Skeletal muscle tissue (tissue), 4 donors: ENCODE results near the gene NMD3. TPM values are rescaled to one million over a fixed set of nuclear protein-coding genes. Genes with fewer than 3 reads are reported as not detected.
"Not testable (repeated sequence)": the region's sequence is repeated elsewhere in the genome, so short reads cannot be mapped to it uniquely, and the experiment has no call there.

ENCODE experiments used
- H3K27ac ChIP-seq: one replicate; pipeline ENCODE4 v1.7.0; 2013; ENCODE audit warnings: mild to moderate bottlenecking, low read depth, low read length, inconsistent platforms
- H3K27me3 ChIP-seq, 3 donors: one replicate each; pipeline ENCODE4 v1.7.0; 2013; ENCODE audit warnings: low read length in 3 of 3; ENCODE audit not compliant: control insufficient read depth in 3 of 3, insufficient read depth in 3 of 3
- H3K36me3 ChIP-seq, 3 donors: one replicate each; pipeline ENCODE4 v1.7.0; 2013; ENCODE audit warnings: low read length in 3 of 3; ENCODE audit not compliant: control insufficient read depth in 3 of 3, insufficient read depth in 3 of 3
- H3K4me1 ChIP-seq, 3 donors: one replicate each; pipeline ENCODE4 v1.7.0; 2013; ENCODE audit warnings: low read length in 3 of 3, mild to moderate bottlenecking in 3 of 3; ENCODE audit not compliant: control insufficient read depth in 3 of 3, insufficient read depth in 3 of 3
- H3K4me3 ChIP-seq, 3 donors: one replicate each; pipeline ENCODE4 v1.7.0; 2013; ENCODE audit warnings: low read length in 3 of 3
- H3K9ac ChIP-seq, 3 donors: one replicate each; pipeline ENCODE4 v1.7.0; 2013; ENCODE audit warnings: low read length in 3 of 3, mild to moderate bottlenecking in 3 of 3, moderate library complexity in 2 of 3, low read depth in 1 of 3
- H3K9me3 ChIP-seq, 3 donors: one replicate each; pipeline ENCODE4 v1.7.0; 2013; ENCODE audit warnings: low read length in 3 of 3; ENCODE audit not compliant: control insufficient read depth in 3 of 3
- total RNA-seq: library from RNA; depleted of rRNA; stranded (reverse); fragments of >200 nt; gene quantifications from one replicate; pipeline ENCODE4 v1.2.3, GENCODE V29; 2014
- donor health status: Osteomylitis.

Gene NMD3
- total RNA-seq, 1 donor from 2014 or later, result 62.6 TPM

DNA sequence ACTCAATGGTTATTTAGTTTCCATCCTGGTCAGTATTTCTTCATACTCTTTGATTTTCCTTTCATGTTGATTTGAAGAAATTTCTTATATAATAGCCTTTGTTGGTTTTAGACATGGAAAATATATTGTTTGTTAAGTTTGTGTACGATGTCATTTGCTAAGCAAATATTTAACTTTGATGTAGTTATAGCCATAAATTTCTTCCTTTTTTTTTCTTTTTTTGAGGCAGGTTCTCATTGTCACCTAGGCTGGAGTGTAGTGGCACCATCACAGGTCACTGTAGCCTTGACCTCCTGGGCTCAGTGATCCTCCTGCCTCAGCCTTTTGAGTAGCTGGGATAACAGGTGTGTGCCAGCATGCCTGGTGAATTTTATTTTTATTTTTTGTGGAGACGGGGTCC is 51.4 kb downstream of the NMD3 start:
- no peak overlapping the region for H3K4me3 ChIP-seq
- H3K27me3 ChIP-seq, result no peaks in the 10 kb centered on the region
- no peak overlapping the region for H3K9ac ChIP-seq

DNA sequence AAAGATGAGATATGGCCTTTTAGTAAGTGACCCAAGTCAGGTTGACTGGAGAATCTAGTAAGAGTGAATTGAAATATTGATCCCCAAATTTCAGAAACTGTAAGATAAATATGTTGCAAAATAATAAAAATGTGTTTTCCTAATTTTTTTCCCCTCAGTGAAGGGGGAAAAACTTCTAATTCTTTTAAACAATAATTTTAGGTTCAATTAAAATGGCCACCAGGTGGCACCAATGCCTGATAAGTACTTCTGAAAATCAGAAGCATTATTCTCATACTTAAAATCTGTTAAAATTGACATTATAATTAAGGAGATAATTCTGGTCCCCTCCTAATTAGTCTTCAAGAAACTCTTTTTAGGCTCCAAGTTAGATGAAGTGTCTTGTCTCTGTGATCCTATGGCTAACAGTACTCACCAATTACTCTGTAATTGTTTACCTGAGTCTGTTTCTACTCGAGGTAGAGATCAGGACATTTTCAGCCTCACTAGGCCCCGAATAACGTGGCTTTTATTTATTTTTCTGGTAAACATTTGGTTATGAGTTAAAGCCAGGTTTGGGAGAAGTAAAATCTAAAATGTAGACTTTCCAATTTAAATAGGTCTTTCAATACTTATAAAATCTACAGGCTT is 52.6 kb downstream of the NMD3 start:
- H3K9me3 ChIP-seq, result peaks cover 0 to 1% (median 0%) of the 10 kb centered on the region in 3 donors
- H3K9ac ChIP-seq, result no peak overlapping the region
- H3K36me3 ChIP-seq, result peaks cover 0 to 9% (median 3%) of the 10 kb centered on the region in 3 donors
- H3K27me3 ChIP-seq, result no peaks in the 10 kb centered on the region
- no peak overlapping the region for H3K4me3 ChIP-seq
- H3K4me1 ChIP-seq, result no peaks in the 10 kb centered on the region
- no peak overlapping the region for H3K27ac ChIP-seq

More for the DNA sequence above, 51.4 kb downstream of the NMD3 start:
- Histone ChIP-seq H3K9me3 (no peaks in the 10 kb centered on the region), H3K36me3 (peaks cover 0 to 9% (median 3%) of the 10 kb centered on the region in 3 donors), H3K4me1 (no peaks in the 10 kb centered on the region), H3K27ac (no peak overlapping the region)

DNA sequence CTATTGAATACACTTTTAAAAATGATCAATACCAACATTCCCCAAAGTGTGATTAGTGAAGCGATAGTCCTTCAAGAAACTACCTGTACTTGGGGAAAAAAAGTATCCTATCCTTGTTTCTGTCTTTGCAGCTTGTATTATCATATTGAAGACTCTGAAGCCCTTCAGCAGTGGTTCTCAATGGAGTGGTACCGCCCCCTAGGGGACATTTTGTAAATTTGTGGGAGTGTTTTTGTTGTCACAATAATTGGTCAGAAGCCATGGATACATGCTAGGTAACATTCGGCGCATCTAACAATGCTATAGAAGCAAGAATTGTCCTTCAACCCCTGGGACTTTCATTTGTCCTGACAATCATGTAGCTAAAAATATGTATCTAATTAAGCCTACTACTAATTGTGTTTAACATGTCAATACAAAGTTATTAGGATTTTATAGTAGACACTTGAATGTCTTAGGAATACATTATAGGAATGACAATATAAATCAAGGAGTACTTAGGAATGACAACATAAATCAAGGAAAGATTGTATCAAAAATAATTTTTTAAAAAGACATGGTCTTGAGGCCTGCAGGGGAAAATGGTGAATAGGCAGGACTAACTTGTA is 53.7 kb downstream of the NMD3 start:
- no peaks in the 10 kb centered on the region for H3K27me3 ChIP-seq
- H3K9me3 ChIP-seq, result peaks cover 0 to 1% (median 0%) of the 10 kb centered on the region in 3 donors
- H3K36me3 ChIP-seq, result peaks cover 0 to 9% (median 3%) of the 10 kb centered on the region in 3 donors
- H3K27ac ChIP-seq, result no peak overlapping the region
- H3K4me3 ChIP-seq, result no peak overlapping the region
- H3K9ac ChIP-seq, result no peak overlapping the region
- H3K4me1 ChIP-seq, result no peaks in the 10 kb centered on the region

DNA sequence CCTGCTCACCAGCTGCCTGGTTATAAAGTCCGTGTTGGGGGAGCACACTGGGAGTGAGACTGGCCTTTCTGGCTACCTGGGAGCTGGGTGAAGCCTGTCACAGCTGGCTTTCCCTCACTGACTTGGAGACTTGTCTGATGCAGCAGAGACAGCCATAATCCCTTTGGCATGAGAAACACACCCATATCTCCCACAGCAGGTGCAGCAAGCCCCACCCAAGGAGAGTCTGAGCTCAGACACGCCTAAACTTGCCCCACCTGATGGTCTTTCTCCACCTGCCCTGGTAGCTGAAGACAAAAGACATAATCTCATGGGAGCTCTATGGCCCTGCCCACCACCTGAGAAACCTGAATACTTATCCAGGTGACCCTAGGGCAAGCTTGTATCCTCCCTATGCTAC is 54.8 kb downstream of the NMD3 start:
- Histone ChIP-seq H3K4me3 (no peak overlapping the region), H3K27me3 (no peaks in the 10 kb centered on the region), H3K4me1 (no peaks in the 10 kb centered on the region), H3K27ac (no peak overlapping the region), H3K36me3 (peaks cover 0 to 9% (median 3%) of the 10 kb centered on the region in 3 donors), H3K9ac (no peak overlapping the region), H3K9me3 (peaks cover 0 to 1% (median 0%) of the 10 kb centered on the region in 3 donors)

DNA sequence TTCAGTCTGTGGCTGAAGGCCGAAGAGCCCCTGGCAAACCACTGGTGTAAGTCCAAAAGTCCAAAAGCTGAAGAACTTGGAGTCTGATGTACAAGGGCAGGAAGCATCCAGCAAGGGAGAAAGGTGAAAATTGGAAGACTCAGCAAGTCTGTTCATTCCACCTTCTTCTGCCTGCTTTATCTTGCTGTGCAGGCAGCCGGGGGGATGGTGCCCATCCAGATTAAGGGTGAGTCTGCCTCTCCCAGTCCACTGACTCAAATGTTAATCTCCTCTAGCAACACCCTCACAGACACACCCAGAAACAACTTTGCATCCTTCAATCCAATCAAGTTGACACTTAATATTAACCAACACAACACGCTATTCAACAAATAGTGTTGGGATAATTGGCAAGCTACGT is 61.3 kb downstream of the NMD3 start:
- H3K9me3 ChIP-seq, H3K9ac ChIP-seq, H3K27me3 ChIP-seq, H3K36me3 ChIP-seq, H3K27ac ChIP-seq, H3K4me1 ChIP-seq, H3K4me3 ChIP-seq: not testable (repeated sequence)

DNA sequence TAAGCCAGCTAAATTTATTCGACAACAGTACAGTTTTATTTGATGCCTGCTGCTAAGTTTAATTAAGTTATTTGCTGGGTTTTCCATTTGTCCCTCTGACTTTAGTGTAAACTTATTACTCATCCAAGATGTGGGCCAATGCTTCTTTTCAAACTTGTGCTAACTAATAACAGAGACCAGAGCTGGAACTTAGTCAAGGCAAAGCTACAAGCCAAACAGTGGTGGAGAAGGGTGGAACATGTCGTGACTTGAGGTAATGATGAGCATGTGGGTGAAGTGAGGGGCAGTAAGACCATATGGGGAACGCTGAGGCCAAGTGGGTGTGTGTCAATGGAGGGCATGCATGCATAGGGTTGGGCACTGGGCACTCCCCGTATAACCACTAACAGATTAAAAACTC is 63.9 kb downstream of the NMD3 start:
- Histone ChIP-seq H3K36me3 (no peaks in the 10 kb centered on the region), H3K9me3 (no peaks in the 10 kb centered on the region), H3K4me1 (no peaks in the 10 kb centered on the region), H3K9ac (no peak overlapping the region), H3K27me3 (no peaks in the 10 kb centered on the region), H3K27ac (no peak overlapping the region), H3K4me3 (no peak overlapping the region)

DNA sequence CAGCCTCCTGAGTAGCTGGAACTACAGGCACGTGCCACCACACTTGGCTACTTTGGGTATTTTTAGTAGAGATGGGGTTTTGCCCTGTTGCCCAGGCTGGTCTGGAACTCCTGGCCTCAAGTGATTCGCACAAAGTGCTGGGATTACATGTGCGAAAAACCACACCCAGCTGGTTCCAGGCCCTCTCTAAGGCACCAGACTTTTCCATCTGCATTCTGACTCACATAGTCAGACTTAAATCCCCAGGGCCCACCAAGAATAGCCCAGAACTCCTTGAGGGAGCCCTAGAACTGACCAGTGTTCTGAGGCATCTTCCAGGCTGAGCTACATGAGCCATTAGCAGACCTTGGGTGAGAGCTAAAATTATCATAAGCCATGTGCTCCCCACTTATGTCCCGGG is 68.1 kb downstream of the NMD3 start:
- Histone ChIP-seq H3K27ac (no peak overlapping the region), H3K4me1 (no peaks in the 10 kb centered on the region), H3K36me3 (no peaks in the 10 kb centered on the region), H3K4me3 (no peak overlapping the region), H3K9ac (no peak overlapping the region), H3K27me3 (no peaks in the 10 kb centered on the region), H3K9me3 (no peaks in the 10 kb centered on the region)

DNA sequence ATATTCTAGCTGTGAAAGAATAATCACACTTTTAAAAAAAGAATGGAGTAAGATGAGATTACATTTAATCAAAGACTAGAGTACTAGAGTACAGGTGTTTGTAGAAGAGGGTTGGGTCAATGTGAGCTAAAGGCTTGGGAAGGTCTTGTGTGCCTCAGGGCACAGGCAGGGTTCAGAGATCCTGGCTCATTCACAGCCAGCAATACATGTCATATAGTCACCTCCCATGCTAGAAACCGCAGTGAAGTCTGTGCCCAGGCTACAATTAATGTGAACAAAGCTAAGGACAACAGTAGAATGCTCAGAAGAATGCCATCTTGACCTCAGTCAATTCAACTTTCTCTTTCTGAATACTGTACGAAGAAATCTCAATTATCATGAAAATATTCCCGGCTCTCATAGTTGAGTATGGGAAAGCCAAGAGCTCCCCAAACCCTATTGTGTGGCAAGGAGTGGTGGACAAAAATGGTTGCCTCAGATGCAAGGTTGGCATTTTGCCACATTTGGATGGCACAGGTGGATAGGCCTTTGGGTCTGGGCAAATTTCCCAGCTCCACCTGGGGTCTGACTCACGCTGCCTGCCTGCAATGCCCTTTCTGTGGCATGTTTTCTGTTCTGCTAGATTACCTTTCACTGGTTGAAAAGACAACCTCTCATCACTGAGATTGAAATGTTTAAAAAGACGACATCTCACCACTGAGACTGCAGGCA is 70.2 kb downstream of the NMD3 start:
- H3K9ac ChIP-seq, result no peak overlapping the region
- no peaks in the 10 kb centered on the region for H3K4me1 ChIP-seq
- no peak overlapping the region for H3K4me3 ChIP-seq
- no peaks in the 10 kb centered on the region for H3K9me3 ChIP-seq
- H3K27ac ChIP-seq, result no peak overlapping the region
- H3K27me3 ChIP-seq, result no peaks in the 10 kb centered on the region
- H3K36me3 ChIP-seq, result no peaks in the 10 kb centered on the region

DNA sequence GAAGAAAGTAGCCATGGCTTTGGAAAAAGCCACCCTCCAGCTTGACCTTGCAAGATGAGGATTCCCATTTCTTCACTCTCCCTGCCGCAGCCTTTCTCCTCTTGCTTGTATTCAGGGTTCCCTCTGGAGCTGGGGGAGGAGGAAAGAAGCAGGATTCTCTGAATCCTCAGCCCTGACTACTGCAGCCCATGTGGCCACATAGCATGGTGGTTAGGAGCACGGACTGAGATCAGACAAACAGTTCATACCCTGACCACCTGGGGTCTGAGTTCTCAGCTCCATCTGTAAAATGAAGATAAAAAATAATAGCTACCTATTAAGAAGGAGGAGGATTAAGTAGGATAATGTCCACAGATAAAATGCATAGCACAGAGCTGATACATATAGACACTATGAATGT is 72.3 kb downstream of the NMD3 start:
- Histone ChIP-seq H3K4me1 (no peaks in the 10 kb centered on the region), H3K27ac (no peak overlapping the region), H3K9me3 (peaks cover 0 to 2% (median 0%) of the 10 kb centered on the region in 3 donors), H3K9ac (no peak overlapping the region), H3K4me3 (no peak overlapping the region), H3K36me3 (no peaks in the 10 kb centered on the region), H3K27me3 (no peaks in the 10 kb centered on the region)

DNA sequence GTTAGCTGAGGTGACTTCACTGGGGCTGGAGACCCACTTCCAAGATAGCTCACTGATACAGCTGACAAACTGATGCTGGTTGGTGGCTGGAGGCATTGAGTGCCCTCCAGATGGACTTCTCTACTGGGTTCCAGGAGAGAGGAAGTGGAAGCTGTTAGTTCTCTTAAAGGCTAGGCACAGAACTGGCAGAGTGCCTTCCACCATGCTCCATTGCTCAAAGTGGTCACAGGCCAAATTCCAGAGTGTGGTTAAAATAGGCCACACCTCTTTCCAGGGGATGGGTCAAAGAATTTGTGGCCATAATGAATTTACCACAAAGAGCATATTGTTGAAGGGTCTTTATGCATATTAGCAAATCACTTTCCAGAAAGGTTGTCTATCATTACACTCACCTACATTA is 74.2 kb downstream of the NMD3 start:
- Histone ChIP-seq H3K4me3 (no peak overlapping the region), H3K4me1 (no peaks in the 10 kb centered on the region), H3K9me3 (peaks cover 0 to 7% (median 0%) of the 10 kb centered on the region in 3 donors), H3K36me3 (no peaks in the 10 kb centered on the region), H3K27me3 (no peaks in the 10 kb centered on the region), H3K27ac (no peak overlapping the region), H3K9ac (no peak overlapping the region)
